ENCODE measurements around the gene LMO2. TPM values are rescaled to one million over a fixed set of nuclear protein-coding genes. Genes with fewer than 3 reads are reported as not detected.

The LMO2 gene
- total and polyA plus RNA-seq, 2 experiments from 2014 or later, result 25.6 to 33.4 TPM

- Histone ChIP-seq H3K27me3 (peaks cover 64% of the 10 kb centered on the region), H3K36me3 (no peaks in the 10 kb centered on the region), H3K4me1 (ENCODE audit: low read depth) (no peaks in the 10 kb centered on the region), H3K27ac (no peak overlapping the region), H3K4me3 (peak overlapping the region; percentile 63), H3K9me3 (ENCODE audit: low read depth) (no peaks in the 10 kb centered on the region)
- DNase-seq (ENCODE audit: low read depth in 1 of 2, low spot score in 1 of 2), result peak; percentile 45 to 69
- TF ChIP-seq CTCF (IDR thresholded peaks at IDR 0.05; ENCODE audit: low read depth, low read length), result no peak
Measured at GRCh38 chr11:33869481-33870422, 22.1 kb downstream of the LMO2 start.

- H3K36me3 ChIP-seq, result no peaks in the 10 kb centered on the region
- peaks cover 62% of the 10 kb centered on the region for H3K27me3 ChIP-seq
Measured at GRCh38 chr11:33868647-33869461, 23.0 kb downstream of the LMO2 start.

GRCh38 chr11:33867996-33868646 is 23.8 kb downstream of the LMO2 start:
- no peak for TF ChIP-seq CTCF (IDR thresholded peaks at IDR 0.05; ENCODE audit: low read depth, low read length)
- Histone ChIP-seq H3K9me3 (ENCODE audit: low read depth) (no peaks in the 10 kb centered on the region), H3K27me3 (peaks cover 56% of the 10 kb centered on the region), H3K27ac (no peak overlapping the region), H3K4me1 (ENCODE audit: low read depth) (no peaks in the 10 kb centered on the region), H3K36me3 (no peaks in the 10 kb centered on the region), H3K4me3 (peak overlapping the region; percentile 63)
- no peak for DNase-seq (ENCODE audit: low read depth in 1 of 2, low spot score in 1 of 2)

More at GRCh38 chr11:33868647-33869461, 23.0 kb downstream of the LMO2 start:
- no peaks in the 10 kb centered on the region for H3K9me3 ChIP-seq (ENCODE audit: low read depth)
- DNase-seq (ENCODE audit: low read depth in 1 of 2, low spot score in 1 of 2), result peak in 1 of 2 donors; percentile 31
- H3K4me3 ChIP-seq, result peak overlapping the region; percentile 63
- no peaks in the 10 kb centered on the region for H3K4me1 ChIP-seq (ENCODE audit: low read depth)
- TF ChIP-seq CTCF (IDR thresholded peaks at IDR 0.05; ENCODE audit: low read depth, low read length), result no peak
- no peak overlapping the region for H3K27ac ChIP-seq

GRCh38 chr11:33867561-33867960 is 24.3 kb downstream of the LMO2 start:
- Histone ChIP-seq H3K4me1 (ENCODE audit: low read depth) (no peaks in the 10 kb centered on the region), H3K36me3 (no peaks in the 10 kb centered on the region), H3K27ac (no peak overlapping the region), H3K9me3 (ENCODE audit: low read depth) (no peaks in the 10 kb centered on the region), H3K4me3 (no peak overlapping the region), H3K27me3 (peaks cover 56% of the 10 kb centered on the region)
- TF ChIP-seq CTCF (IDR thresholded peaks at IDR 0.05; ENCODE audit: low read depth, low read length), result no peak
- DNase-seq (ENCODE audit: low read depth in 1 of 2, low spot score in 1 of 2), result no peak

- H3K27ac ChIP-seq, result no peak overlapping the region
- no peak for DNase-seq (ENCODE audit: low read depth in 1 of 2, low spot score in 1 of 2)
- no peaks in the 10 kb centered on the region for H3K9me3 ChIP-seq (ENCODE audit: low read depth)
- no peak overlapping the region for H3K4me3 ChIP-seq
- H3K36me3 ChIP-seq, result no peaks in the 10 kb centered on the region
- peaks cover 56% of the 10 kb centered on the region for H3K27me3 ChIP-seq
- no peak for TF ChIP-seq CTCF (IDR thresholded peaks at IDR 0.05; ENCODE audit: low read depth, low read length)
- no peaks in the 10 kb centered on the region for H3K4me1 ChIP-seq (ENCODE audit: low read depth)
Measured at GRCh38 chr11:33866936-33867335, 24.9 kb downstream of the LMO2 start.
